Loucy (cell line): Measurements from ENCODE around the gene UBA7.

Experiments used
- H2AFZ ChIP-seq: fragments of 200-600 bp; sonication (generic); 2 replicates; pipeline ENCODE4 v1.6.0; 2016; ENCODE audit warnings: antibody characterized with exemption, mild to moderate bottlenecking, low read length, moderate library complexity
- H3F3A ChIP-seq: fragments of 200-600 bp; 2 replicates; pipeline ENCODE4 v1.6.0; 2016; ENCODE audit warnings: antibody characterized with exemption, low read depth, mild to moderate bottlenecking
- H3K27me3 ChIP-seq: fragments of 200-600 bp; sonication (generic); 2 replicates; pipeline ENCODE4 v1.6.1; 2014; ENCODE audit warnings: low read length, mild to moderate bottlenecking; ENCODE audit not compliant: insufficient read depth, poor library complexity, severe bottlenecking
- H3K36me3 ChIP-seq: fragments of 200-600 bp; sonication (generic); 2 replicates; pipeline ENCODE4 v1.6.1; 2016; ENCODE audit warnings: low read length; ENCODE audit not compliant: insufficient read depth
- H3K4me1 ChIP-seq: fragments of 200-600 bp; sonication (generic); 2 replicates; pipeline ENCODE4 v1.5.1; 2014; ENCODE audit warnings: low read length, mild to moderate bottlenecking; ENCODE audit not compliant: insufficient read depth, poor library complexity, severe bottlenecking
- H3K4me2 ChIP-seq: fragments of 200-600 bp; sonication (generic); 2 replicates; pipeline ENCODE4 v1.6.0; 2014; ENCODE audit warnings: antibody characterized with exemption, low read length, low read depth, mild to moderate bottlenecking; ENCODE audit not compliant: poor library complexity, severe bottlenecking
- H3K4me3 ChIP-seq: fragments of 200-600 bp; sonication (generic); 2 replicates; pipeline ENCODE4 v1.5.1; 2014; ENCODE audit warnings: low read length, mild to moderate bottlenecking, mixed read lengths; ENCODE audit not compliant: poor library complexity, severe bottlenecking
- H3K79me2 ChIP-seq: fragments of 200-600 bp; sonication (generic); 2 replicates; pipeline ENCODE4 v1.6.1; 2014; ENCODE audit warnings: low read length; ENCODE audit not compliant: insufficient read depth
- H3K9ac ChIP-seq: fragments of 200-600 bp; sonication (generic); 2 replicates; pipeline ENCODE4 v1.6.0; 2014; ENCODE audit warnings: mild to moderate bottlenecking, low read depth, low read length, moderate library complexity; ENCODE audit not compliant: poor library complexity, severe bottlenecking
- H3K9me2 ChIP-seq: fragments of 200-600 bp; sonication (generic); replicated peaks from 2 replicates; pipeline ENCODE4 v1.6.1; 2016; ENCODE audit warnings: low read depth, low read length, mixed read lengths
- H3K9me3 ChIP-seq: fragments of 200-600 bp; sonication (generic); 2 replicates; pipeline ENCODE4 v1.6.1; 2014; ENCODE audit warnings: mild to moderate bottlenecking, antibody characterized with exemption, low read length, low read depth; ENCODE audit not compliant: insufficient read depth
- H4K20me1 ChIP-seq: fragments of 200-600 bp; sonication (generic); 2 replicates; pipeline ENCODE4 v1.6.0; 2014; ENCODE audit warnings: antibody characterized with exemption, low read length, mild to moderate bottlenecking; ENCODE audit not compliant: insufficient read depth, poor library complexity, severe bottlenecking
- CTCF ChIP-seq: fragments of 200-600 bp; sonication (generic); conservative IDR thresholded peaks from 2 replicates; pipeline ENCODE4 v1.5.1; 2014; ENCODE audit warnings: mild to moderate bottlenecking, antibody characterized with exemption, low read length
- EZH2phosphoT487 ChIP-seq: fragments of 200-600 bp; IDR thresholded peaks from 2 replicates; pipeline ENCODE4 v1.6.1; 2018; ENCODE audit warnings: antibody characterized with exemption, mild to moderate bottlenecking, moderate library complexity, borderline replicate concordance

UBA7 gene

GRCh38 chr3:49757197-49757596 is 56.6 kb downstream of the UBA7 start:
- no peak overlapping the region for H3K4me3 ChIP-seq
- TF ChIP-seq EZH2phosphoT487 = no peak
- TF ChIP-seq CTCF = no peak
- H3K9me2 ChIP-seq = no peaks in the 10 kb centered on the region
- no peaks in the 10 kb centered on the region for H3K27me3 ChIP-seq
- H3K79me2 ChIP-seq = peaks cover 82% of the 10 kb centered on the region
- no peak overlapping the region for H2AFZ ChIP-seq
- no peaks in the 10 kb centered on the region for H3K9me3 ChIP-seq
- peaks cover 20% of the 10 kb centered on the region for H4K20me1 ChIP-seq
- no peaks in the 10 kb centered on the region for H3K36me3 ChIP-seq
- no peak overlapping the region for H3K9ac ChIP-seq
- peaks cover 7% of the 10 kb centered on the region for H3K4me1 ChIP-seq
- H3K4me2 ChIP-seq = no peak overlapping the region
- no peaks in the 10 kb centered on the region for H3F3A ChIP-seq

- peaks cover 7% of the 10 kb centered on the region for H3K4me1 ChIP-seq
- H4K20me1 ChIP-seq = peaks cover 20% of the 10 kb centered on the region
- no peak overlapping the region for H3K4me2 ChIP-seq
- no peaks in the 10 kb centered on the region for H3K27me3 ChIP-seq
- peaks cover 75% of the 10 kb centered on the region for H3K79me2 ChIP-seq
- no peaks in the 10 kb centered on the region for H3K36me3 ChIP-seq
- H3K4me3 ChIP-seq = no peak overlapping the region
- H3K9me3 ChIP-seq = no peaks in the 10 kb centered on the region
- no peaks in the 10 kb centered on the region for H3F3A ChIP-seq
- TF ChIP-seq CTCF (no peak), EZH2phosphoT487 (no peak)
- H3K9ac ChIP-seq = no peak overlapping the region
- H3K9me2 ChIP-seq = no peaks in the 10 kb centered on the region
- H2AFZ ChIP-seq = no peak overlapping the region
Measured at GRCh38 chr3:49756036-49756435, 57.7 kb downstream of the UBA7 start.
